HepG2 (cell line): ENCODE results near the gene TUBG2. TPM values are rescaled to one million over a fixed set of nuclear protein-coding genes. Genes with fewer than 3 reads are reported as not detected.

Experiments
- NKX3-1 ChIP-seq: sonication (generic); formaldehyde crosslinking; IDR thresholded peaks from 2 replicates; pipeline ENCODE4 v1.5.0; 2020; ENCODE audit warnings: missing genetic modification reagents
- RFXANK ChIP-seq: IDR thresholded peaks from 2 replicates; pipeline ENCODE4 v1.6.1; 2016
- SOX13 ChIP-seq, 3 experiments: fragments of 450-650 bp in 1 of 3; sonication (generic) in 1 of 3; formaldehyde crosslinking in 1 of 3; IDR thresholded peaks in 2 of 3; conservative IDR thresholded peaks in 1 of 3; 2 replicates each; pipeline versions ENCODE4 v1.5.0 to v1.6.1; 2016 to 2020; ENCODE audit warnings: antibody characterized with exemption in 1 of 3, mild to moderate bottlenecking in 1 of 3, missing compliant biosample characterization in 1 of 3, missing genetic modification reagents in 1 of 3, moderate library complexity in 1 of 3
- SUZ12 ChIP-seq: fragments of 150-350 bp; IDR thresholded peaks from 2 replicates; pipeline ENCODE4 v1.6.1; 2014; ENCODE audit warnings: low read depth, low read length
- TARDBP ChIP-seq: sonication (generic); formaldehyde crosslinking; IDR thresholded peaks from 2 replicates; pipeline ENCODE4 v1.8.0; 2022; ENCODE audit warnings: mild to moderate bottlenecking, missing genetic modification reagents
- ZNF720 ChIP-seq: sonication (generic); formaldehyde crosslinking; IDR thresholded peaks from 2 replicates; pipeline ENCODE4 v1.4.0; 2020; ENCODE audit warnings: missing genetic modification reagents
- polyA plus RNA-seq, 8 experiments: library from polyadenylated mRNA; depleted of rRNA in 3 of 8; stranded (reverse) in 7 of 8; unstranded in 1 of 8; fragments of >200 nt; fragmentation: Illumina TruSeq in 4 of 8; extraction: Trizol in 4 of 8; gene quantifications; 2 replicates each; pipeline versions ENCODE4 v1.2.1 to v1.2.3, GENCODE V29; 2011 to 2016; ENCODE audit warnings: low read depth in 4 of 8, missing spikeins in 1 of 8, mixed read lengths in 1 of 8; ENCODE audit not compliant: insufficient read depth in 1 of 8
- total RNA-seq, 5 experiments: library from RNA; depleted of rRNA; stranded (reverse); fragments of >200 nt; fragmentation: Illumina TruSeq; extraction: Trizol; gene quantifications; 2 replicates each; pipeline ENCODE4 v1.2.3, GENCODE V29; 2016; ENCODE audit warnings: low read depth in 1 of 5
- TF ChIP-seq, protein P1 (sequence below), 2 experiments: IDR thresholded peaks; 2 replicates each; pipeline ENCODE4 v1.6.1; 2011 to 2012; ENCODE audit warnings: low read length in 2 of 2, borderline replicate concordance in 1 of 2, low read depth in 1 of 2, mild to moderate bottlenecking in 1 of 2, moderate library complexity in 1 of 2
- TF ChIP-seq, protein P2 (sequence below): sonication (generic); formaldehyde crosslinking; IDR thresholded peaks from 2 replicates; pipeline ENCODE4 v1.9.0; 2022; ENCODE audit warnings: missing genetic modification reagents, mild to moderate bottlenecking, borderline replicate concordance
- TF ChIP-seq, protein P3 (sequence below): sonication (generic); formaldehyde crosslinking; IDR thresholded peaks from 2 replicates; pipeline ENCODE4 v1.5.1; 2020; ENCODE audit warnings: missing genetic modification reagents, mild to moderate bottlenecking, borderline replicate concordance
- TF ChIP-seq, protein P4 (sequence below): sonication (generic); formaldehyde crosslinking; IDR thresholded peaks from 2 replicates; pipeline ENCODE4 v1.4.0; 2020; ENCODE audit warnings: low read depth, missing genetic modification reagents
- TF ChIP-seq, protein P5 (sequence below): IDR thresholded peaks from 2 replicates; pipeline ENCODE4 v1.6.1; 2016; ENCODE audit warnings: missing compliant biosample characterization, missing genetic modification reagents, borderline replicate concordance
- TF ChIP-seq, protein P6 (sequence below): sonication (generic); formaldehyde crosslinking; IDR thresholded peaks from 2 replicates; pipeline ENCODE4 v1.5.0; 2020; ENCODE audit warnings: mild to moderate bottlenecking, missing genetic modification reagents, moderate library complexity
- TF ChIP-seq, protein P7 (sequence below): sonication (generic); formaldehyde crosslinking; IDR thresholded peaks from 2 replicates; pipeline ENCODE4 v1.8.0; 2022; ENCODE audit warnings: missing genetic modification reagents, low read depth, mild to moderate bottlenecking, borderline replicate concordance

TUBG2 gene
- total and polyA plus RNA-seq, 2 of the 13 experiments (the other 11 are each of a cell fraction or from before 2014, with no cell fraction given): 16.0 to 42.3 TPM

DNA sequence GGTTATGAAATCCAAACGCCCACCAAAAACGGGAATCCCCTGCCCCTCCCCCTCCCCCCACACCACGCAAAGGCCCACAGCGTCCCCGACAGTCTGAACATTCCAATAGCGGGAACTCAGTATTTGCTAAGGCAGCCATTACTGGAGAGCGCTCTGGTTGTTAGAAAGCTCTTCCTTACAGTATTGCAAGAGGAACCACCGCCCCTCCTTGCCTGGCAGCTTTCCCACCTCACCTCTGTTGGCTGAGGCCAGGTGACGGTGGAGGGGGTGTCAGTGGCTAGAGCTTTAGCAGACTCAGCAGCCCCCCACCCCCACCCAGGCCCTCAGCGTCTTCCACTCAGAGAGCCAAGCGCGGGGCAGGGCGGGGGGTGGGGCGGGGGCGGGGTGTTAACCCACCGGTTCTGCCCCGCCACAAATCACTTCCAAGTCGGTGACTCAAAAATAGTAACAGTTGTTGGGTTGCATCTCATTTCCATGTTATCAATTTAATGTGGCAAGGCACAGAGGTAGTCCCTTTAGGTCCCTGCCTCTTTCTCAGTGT lies 19.9 kb downstream of the TUBG2 start (continued):
- TF ChIP-seq, protein P1, sequence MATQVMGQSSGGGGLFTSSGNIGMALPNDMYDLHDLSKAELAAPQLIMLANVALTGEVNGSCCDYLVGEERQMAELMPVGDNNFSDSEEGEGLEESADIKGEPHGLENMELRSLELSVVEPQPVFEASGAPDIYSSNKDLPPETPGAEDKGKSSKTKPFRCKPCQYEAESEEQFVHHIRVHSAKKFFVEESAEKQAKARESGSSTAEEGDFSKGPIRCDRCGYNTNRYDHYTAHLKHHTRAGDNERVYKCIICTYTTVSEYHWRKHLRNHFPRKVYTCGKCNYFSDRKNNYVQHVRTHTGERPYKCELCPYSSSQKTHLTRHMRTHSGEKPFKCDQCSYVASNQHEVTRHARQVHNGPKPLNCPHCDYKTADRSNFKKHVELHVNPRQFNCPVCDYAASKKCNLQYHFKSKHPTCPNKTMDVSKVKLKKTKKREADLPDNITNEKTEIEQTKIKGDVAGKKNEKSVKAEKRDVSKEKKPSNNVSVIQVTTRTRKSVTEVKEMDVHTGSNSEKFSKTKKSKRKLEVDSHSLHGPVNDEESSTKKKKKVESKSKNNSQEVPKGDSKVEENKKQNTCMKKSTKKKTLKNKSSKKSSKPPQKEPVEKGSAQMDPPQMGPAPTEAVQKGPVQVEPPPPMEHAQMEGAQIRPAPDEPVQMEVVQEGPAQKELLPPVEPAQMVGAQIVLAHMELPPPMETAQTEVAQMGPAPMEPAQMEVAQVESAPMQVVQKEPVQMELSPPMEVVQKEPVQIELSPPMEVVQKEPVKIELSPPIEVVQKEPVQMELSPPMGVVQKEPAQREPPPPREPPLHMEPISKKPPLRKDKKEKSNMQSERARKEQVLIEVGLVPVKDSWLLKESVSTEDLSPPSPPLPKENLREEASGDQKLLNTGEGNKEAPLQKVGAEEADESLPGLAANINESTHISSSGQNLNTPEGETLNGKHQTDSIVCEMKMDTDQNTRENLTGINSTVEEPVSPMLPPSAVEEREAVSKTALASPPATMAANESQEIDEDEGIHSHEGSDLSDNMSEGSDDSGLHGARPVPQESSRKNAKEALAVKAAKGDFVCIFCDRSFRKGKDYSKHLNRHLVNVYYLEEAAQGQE (IDR thresholded peaks at IDR 0.05; ENCODE audit: borderline replicate concordance in 1 of 2, low read depth in 1 of 2, low read length in 2 of 2): no peak
- TF ChIP-seq SOX13 (IDR thresholded peaks at IDR 0.05): no peak
- no peak for TF ChIP-seq SOX13 (CRISPR knock-in tag; conservative IDR thresholded peaks at IDR 0.05 in 1 of 2, IDR thresholded peaks at IDR 0.05 in 1 of 2)
- TF ChIP-seq, protein P2, sequence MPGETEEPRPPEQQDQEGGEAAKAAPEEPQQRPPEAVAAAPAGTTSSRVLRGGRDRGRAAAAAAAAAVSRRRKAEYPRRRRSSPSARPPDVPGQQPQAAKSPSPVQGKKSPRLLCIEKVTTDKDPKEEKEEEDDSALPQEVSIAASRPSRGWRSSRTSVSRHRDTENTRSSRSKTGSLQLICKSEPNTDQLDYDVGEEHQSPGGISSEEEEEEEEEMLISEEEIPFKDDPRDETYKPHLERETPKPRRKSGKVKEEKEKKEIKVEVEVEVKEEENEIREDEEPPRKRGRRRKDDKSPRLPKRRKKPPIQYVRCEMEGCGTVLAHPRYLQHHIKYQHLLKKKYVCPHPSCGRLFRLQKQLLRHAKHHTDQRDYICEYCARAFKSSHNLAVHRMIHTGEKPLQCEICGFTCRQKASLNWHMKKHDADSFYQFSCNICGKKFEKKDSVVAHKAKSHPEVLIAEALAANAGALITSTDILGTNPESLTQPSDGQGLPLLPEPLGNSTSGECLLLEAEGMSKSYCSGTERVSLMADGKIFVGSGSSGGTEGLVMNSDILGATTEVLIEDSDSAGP (CRISPR knock-in tag): 0 out of 2 replicates have a peak, but pooled peaks have one; percentile 10
- TF ChIP-seq, protein P3, sequence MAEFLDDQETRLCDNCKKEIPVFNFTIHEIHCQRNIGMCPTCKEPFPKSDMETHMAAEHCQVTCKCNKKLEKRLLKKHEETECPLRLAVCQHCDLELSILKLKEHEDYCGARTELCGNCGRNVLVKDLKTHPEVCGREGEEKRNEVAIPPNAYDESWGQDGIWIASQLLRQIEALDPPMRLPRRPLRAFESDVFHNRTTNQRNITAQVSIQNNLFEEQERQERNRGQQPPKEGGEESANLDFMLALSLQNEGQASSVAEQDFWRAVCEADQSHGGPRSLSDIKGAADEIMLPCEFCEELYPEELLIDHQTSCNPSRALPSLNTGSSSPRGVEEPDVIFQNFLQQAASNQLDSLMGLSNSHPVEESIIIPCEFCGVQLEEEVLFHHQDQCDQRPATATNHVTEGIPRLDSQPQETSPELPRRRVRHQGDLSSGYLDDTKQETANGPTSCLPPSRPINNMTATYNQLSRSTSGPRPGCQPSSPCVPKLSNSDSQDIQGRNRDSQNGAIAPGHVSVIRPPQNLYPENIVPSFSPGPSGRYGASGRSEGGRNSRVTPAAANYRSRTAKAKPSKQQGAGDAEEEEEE (CRISPR knock-in tag): no peak
- TF ChIP-seq, protein P4, sequence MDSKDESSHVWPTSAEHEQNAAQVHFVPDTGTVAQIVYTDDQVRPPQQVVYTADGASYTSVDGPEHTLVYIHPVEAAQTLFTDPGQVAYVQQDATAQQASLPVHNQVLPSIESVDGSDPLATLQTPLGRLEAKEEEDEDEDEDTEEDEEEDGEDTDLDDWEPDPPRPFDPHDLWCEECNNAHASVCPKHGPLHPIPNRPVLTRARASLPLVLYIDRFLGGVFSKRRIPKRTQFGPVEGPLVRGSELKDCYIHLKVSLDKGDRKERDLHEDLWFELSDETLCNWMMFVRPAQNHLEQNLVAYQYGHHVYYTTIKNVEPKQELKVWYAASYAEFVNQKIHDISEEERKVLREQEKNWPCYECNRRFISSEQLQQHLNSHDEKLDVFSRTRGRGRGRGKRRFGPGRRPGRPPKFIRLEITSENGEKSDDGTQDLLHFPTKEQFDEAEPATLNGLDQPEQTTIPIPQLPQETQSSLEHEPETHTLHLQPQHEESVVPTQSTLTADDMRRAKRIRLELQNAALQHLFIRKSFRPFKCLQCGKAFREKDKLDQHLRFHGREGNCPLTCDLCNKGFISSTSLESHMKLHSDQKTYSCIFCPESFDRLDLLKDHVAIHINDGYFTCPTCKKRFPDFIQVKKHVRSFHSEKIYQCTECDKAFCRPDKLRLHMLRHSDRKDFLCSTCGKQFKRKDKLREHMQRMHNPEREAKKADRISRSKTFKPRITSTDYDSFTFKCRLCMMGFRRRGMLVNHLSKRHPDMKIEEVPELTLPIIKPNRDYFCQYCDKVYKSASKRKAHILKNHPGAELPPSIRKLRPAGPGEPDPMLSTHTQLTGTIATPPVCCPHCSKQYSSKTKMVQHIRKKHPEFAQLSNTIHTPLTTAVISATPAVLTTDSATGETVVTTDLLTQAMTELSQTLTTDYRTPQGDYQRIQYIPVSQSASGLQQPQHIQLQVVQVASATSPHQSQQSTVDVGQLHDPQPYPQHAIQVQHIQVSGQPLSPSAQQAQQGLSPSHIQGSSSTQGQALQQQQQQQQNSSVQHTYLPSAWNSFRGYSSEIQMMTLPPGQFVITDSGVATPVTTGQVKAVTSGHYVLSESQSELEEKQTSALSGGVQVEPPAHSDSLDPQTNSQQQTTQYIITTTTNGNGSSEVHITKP (CRISPR knock-in tag): no peak
- TF ChIP-seq TARDBP (CRISPR knock-in tag): no peak
- TF ChIP-seq, protein P5, sequence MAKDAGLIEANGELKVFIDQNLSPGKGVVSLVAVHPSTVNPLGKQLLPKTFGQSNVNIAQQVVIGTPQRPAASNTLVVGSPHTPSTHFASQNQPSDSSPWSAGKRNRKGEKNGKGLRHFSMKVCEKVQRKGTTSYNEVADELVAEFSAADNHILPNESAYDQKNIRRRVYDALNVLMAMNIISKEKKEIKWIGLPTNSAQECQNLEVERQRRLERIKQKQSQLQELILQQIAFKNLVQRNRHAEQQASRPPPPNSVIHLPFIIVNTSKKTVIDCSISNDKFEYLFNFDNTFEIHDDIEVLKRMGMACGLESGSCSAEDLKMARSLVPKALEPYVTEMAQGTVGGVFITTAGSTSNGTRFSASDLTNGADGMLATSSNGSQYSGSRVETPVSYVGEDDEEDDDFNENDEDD (CRISPR knock-in tag): no peak
- TF ChIP-seq, protein P6, sequence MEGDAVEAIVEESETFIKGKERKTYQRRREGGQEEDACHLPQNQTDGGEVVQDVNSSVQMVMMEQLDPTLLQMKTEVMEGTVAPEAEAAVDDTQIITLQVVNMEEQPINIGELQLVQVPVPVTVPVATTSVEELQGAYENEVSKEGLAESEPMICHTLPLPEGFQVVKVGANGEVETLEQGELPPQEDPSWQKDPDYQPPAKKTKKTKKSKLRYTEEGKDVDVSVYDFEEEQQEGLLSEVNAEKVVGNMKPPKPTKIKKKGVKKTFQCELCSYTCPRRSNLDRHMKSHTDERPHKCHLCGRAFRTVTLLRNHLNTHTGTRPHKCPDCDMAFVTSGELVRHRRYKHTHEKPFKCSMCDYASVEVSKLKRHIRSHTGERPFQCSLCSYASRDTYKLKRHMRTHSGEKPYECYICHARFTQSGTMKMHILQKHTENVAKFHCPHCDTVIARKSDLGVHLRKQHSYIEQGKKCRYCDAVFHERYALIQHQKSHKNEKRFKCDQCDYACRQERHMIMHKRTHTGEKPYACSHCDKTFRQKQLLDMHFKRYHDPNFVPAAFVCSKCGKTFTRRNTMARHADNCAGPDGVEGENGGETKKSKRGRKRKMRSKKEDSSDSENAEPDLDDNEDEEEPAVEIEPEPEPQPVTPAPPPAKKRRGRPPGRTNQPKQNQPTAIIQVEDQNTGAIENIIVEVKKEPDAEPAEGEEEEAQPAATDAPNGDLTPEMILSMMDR (CRISPR knock-in tag): 0 out of 2 replicates have a peak, but pooled peaks have one; percentile 39
- TF ChIP-seq ZNF720 (CRISPR knock-in tag): no peak
- TF ChIP-seq RFXANK (CRISPR knock-in tag): no peak
- no peak for TF ChIP-seq SUZ12
- TF ChIP-seq NKX3-1 (CRISPR knock-in tag): no peak
- TF ChIP-seq, protein P7, sequence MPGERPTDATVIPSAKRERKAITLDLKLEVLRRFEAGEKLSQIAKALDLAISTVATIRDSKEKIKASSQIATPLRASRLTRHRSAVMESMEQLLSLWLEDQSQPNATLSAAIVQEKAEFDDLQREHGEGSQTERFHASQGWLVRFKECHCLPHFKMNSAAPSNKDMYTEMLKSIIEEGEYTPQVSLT (CRISPR knock-in tag): no peak
